Fibroblast of skin of abdomen (primary cell): ENCODE results near the gene DYSF.

ENCODE experiments used
- DNase-seq: peaks from one replicate; pipeline ENCODE4 v3.0.0-alpha.2; 2013

The DYSF gene

DNA sequence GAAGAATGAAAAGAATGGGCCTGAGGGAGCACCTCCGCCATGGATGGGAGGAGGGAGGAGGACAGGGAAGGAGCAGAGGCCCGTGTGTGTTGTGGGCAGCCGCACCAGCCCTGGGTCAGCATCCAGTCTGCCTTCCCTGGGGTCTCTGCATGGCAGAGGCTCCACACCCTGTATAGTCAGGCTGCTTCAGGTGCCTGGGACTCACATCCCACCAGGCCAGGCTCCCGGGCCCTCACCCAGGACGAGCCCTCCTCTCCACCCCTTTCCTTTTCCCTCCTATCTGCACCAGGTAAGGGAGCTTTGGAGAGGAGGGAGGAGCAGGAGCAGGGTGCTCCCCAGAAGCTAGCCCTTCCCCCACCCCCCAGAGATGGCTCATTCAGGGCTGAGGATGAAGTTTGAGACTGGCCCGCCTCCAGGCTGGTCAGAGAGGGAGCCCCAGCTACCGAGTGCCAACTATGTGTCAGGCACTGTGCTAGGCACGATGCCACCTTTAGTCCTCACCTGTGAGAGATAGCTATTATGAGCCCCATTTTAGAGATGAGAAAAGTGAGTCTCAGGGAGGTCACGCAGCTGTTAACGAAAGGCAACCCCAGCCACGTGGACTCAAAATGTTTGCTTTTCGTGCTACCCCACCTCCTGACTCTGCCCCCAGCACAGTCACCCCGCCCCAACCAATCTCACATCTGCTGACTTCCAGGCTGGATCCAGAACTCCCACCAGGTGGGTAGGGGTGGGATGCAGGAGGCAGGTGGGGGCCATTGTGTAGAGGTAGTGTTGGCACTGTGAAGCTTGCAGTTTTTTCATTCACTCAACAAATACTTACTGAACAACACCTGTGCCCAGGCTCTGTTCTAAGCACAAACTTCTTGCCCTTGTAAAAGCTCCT, 242.1 kb downstream of the DYSF start:
- DNase-seq = no peak

GRCh38 chr2:71696381-71696780, 243.0 kb downstream of the DYSF start:
- no peak for DNase-seq

DNA sequence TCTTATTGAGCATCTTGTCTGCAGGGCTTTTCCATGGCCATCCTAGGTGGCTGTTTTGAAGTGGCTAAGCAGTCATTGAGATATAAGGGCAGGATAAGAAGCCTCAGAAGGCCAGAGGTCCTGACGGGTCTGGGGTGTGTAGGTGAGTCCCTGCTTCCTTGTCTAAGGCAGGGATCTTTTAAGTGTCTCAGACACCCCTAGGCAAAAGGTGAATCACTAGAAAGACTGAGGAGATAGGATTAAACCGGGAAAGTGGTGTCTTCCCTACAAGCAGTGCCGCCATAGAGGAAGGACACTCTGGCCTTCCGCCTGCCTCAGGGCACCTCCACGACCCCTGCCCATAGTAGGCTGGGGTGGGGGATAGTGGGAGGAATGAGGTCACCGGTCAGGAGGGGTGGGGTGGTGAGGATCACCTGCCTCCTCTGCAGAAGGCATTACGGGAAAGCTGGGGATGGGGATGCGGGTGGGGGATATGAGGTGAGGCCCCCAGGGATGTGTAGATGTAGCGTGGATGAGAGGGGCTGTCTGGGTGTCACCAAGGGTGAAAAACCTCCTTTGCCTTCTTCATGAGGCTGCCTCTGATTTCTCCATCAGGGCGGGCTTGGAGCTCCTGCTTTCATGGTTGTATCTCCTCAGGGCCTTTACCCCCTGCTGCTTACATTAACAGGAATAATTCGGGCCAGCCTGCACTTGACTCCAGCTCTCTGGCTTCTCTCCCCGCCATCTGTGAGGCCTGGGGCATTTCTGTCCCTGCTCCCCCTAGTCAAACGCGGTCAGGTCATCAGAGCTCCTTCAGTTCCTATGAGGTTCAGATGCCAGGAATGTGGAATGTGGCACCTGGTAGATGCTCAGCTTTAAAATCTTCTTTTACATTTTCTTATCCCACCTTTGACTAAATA, 244.0 kb downstream of the DYSF start:
- DNase-seq = no peak

DNA sequence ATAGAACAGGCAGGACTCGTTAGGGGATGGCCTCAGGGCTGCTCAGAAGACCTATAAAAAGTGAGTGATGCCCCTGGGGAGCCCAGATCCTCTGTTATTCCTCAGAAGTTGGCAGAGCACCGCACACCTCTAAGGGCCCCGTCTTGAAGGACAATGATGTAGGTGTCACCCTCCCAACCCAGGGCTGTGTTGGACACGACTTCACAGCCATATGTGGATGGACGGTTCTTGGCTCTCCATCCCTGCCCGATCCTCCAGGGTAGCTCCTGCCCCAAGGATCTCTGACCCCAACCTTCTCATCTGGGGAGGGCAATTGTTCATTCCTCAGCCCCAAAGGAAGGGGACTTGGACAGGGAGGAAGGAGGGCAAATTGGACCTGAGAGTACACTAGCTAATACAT, 246.1 kb downstream of the DYSF start:
- DNase-seq = no peak

- DNase-seq = no peak
Measured at GRCh38 chr2:71700041-71700657, 246.8 kb downstream of the DYSF start.

- DNase-seq = no peak
Measured at GRCh38 chr2:71700658-71701397, 247.5 kb downstream of the DYSF start.

DNA sequence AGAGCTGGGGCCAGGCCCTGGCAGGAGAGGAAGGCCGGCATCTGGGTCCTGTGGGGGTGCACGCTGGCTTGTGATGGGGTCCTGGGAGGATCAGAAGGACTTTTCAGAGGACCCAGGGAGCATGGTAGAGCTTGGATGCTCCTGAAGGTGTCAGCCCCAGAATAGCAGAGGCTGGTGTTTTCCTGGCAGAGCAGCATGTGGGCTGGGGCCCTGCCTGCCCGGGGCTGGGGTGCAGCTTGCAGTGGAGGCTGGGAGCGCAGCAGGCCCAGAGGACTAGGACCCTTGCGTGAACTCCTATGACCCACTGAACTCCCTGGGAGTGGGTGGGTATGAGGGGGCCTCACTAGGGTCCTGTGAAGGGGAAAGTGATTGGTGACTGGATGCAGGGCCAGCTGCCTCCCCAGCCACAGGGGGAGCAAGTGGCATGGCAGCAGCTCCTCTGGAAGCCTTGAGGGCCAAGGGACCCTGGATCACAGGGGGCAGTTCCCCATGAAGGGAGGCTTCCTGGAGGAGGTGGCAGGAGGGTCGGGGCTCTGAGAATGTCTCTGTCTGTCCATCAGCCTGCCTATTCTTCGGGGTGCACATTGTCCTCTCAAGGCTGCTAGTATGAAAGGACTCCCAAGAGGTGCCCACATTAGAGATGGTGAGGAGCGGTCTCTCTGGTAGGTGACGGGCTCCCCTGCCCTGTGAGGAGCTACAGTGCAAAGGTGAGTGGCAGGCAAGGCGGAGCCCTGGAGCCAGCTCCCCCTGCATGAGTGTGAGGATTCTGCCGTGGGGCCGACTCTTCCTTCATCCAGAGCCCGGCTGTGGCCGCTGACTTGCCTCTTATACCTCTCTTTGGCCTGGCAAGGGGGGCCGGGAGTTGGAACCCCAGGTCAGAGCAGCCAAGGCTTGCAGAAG, 249.0 kb downstream of the DYSF start:
- no peak for DNase-seq

GRCh38 chr2:71702971-71703898, 249.9 kb downstream of the DYSF start:
- no peak for DNase-seq

GRCh38 chr2:71704131-71704561, 250.8 kb downstream of the DYSF start:
- no peak for DNase-seq

- DNase-seq = no peak
Measured at GRCh38 chr2:71704688-71705087, 251.3 kb downstream of the DYSF start.

DNA sequence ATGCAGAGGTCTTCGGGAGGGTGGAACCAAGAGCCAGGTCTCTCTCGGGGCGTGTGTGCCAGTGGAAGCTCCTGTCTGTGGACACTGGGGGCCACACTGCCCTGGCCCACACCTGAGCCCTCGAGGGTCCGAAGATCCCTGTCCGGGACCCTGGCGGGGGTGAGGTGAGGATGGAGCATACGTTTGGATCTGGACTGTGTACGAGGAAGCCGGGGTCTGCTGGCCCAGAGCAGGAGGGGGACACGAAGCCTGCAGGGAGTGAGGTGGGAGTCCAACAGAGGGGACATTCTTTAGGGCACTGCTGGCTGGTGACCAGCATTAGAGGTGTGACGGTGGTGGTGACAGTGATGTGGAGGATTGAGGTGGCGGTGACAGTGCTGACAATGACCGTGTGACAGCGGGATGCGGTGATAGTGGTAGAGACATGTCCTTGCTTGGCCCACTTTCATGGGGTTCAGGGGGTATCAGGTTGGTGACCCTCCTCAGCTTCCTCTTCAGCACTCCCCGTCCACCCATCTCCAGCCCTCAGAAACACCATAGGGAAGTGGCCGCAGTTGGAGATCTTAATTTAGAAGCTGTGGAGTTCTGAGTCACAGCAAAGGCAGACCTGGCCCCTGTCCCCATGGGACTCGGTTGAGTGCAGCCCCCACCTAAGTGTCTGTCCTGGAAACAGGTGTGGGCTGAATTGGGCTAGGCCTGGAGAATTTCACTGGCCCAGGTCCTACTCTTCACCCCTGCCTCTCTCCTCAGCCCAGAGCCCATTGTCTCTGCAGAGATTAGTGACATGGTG, 252.0 kb downstream of the DYSF start:
- DNase-seq = no peak

DNA sequence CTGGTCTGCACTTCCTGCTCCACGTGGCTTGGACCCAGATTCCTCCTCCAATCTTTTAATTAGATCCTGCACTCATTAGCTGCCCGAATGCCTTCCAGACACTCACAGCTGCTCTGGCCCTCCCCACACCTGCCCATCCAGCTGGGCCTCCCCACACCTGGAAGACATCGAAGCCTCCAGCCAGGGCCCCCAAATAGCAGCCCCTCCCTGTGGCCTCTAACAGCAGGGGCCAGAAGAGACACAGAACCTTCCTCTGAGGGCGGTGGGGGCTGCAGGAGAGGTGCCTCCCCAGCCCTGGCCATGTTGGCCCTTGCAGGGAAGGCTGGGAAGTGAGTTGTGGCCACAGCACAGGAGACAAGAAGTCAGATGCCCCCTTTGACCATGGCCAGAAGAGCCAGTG, 252.8 kb downstream of the DYSF start:
- no peak for DNase-seq

- DNase-seq = no peak
Measured at GRCh38 chr2:71706836-71707235, 253.5 kb downstream of the DYSF start.

DNA sequence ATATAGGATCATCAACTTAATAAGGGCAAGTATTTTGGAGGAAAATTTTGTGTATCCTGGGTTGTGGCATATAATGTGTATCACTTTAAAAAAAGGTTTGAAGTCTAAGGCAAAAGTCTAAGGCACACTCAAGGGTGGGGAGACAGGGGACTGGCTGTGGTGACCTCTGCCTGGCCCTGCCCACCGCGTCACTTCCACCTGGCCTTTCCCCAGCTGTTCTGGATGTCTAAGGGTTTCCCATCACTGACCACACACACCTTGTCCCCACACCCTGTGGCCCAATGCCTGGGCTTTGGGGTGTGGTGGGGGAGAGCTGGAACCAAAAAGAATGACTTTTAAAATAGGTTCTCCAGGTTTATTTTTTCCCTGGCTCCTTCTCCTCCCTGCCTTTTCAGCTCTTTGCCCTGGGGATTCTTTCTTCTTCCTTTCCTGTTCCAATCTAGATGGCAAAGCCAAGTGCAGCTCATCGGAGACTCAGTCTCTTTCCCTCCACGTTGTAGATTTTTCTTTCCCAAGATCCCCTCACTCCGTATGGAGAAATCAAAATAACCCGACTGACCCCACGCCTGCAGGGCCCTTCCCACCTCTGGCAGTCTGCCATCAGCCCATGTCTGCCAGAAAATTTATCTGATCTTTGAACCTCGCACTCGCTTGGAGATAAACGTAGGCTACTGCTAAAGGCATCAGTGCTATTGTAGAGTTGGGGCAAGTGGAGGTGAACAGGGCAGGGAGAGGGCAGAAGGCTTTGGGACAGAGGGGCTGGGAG, 257.2 kb downstream of the DYSF start:
- DNase-seq = no peak

DNA sequence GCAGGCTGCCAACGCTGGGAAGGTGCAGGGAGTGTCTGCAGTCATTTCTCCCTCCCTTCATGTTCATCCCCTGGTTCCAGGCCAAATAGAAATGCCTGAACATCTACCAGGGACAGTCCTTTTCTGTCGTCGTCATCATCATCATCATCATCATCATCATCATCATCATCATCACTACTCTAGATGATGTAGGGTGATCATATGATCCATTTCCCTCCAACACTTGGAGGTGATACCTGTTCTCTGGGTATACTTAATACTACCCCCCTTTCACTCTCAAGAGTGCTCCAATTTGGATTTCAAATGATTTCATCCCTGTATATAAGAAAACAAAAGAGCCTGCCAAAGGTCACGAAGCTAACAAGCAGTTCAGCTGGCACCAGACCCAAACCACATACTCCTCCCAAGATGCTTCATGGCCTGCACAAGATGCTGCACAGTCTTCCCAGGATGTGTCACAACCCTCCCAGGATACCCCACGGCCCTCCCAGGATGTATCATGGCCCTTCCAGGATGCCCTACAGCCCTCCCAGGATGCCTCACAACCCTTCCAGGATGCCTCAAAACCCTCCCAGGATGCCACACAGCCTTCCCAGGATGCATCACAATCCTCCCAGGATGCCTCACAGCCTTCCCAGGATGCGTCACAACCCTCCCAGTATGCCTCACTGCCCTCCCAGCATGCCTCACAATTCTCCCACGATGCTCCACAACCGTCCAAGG, 257.9 kb downstream of the DYSF start:
- peak; percentile 36 for DNase-seq

DNA sequence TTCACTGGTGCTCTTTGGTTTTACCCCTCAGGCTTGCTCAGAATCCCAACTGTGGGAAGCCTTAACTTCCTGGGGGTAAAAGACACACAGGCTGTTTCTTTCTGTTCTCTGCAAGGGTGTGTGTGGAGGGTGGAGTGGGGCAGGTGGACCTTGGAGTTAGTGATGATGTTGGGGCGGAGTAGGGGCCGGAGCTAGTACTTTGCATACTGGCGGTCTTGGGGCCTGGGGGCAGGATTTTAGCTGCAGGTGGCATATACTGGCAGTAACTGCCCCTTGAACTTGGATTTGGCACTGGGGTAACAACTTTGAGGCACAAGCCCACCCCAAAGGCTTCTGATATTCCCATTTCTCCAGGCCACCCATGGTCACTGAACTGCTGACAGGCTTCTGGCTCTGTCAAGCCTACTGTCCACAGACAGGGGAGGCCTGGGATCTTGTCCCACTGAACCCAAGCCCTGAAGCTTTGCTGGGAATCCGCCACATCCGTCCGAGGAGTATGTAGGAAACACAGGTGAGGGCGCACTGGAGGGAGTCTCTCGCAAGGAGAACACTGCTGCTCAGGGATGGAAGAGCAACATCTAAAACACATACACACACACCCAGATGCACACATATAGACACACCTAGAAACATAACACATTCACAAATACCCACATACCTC, 258.9 kb downstream of the DYSF start:
- DNase-seq = no peak
